RCC 7860 (cell line): ENCODE measurements around the gene MEF2B.
"Not testable (repeated sequence)": the region's sequence is repeated elsewhere in the genome, so short reads cannot be mapped to it uniquely, and the experiment has no call there.

Experiments
- DNase-seq: peaks from one replicate; pipeline ENCODE4 v3.0.0-alpha.2; 2015; ENCODE audit warnings: low spot score
- FAIRE-seq: peaks from 2 replicates; lab custom pipeline; 2012; peaks lifted over from hg19 to GRCh38; lab: Jason Lieb, UNC

MEF2B gene

DNA sequence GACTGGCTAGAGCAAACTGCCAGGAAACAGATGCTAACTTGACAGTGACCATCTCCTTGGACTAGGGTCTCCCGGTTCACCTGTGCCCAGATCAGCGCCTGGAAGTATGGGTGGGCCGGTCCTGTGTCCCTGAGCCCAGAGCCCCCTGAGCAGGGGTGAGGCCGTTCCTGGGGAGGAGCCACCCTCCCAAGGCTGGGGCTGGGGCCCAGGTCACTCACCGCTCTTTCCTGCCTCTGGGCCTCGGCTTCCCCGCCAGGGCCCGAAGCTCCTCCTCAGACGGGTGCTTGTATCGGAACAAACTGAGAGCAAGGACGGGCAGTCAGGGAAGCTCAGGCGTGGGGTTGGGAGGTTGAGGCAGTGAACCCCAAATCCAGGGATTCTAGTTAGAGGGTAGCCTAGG, 37.2 kb downstream of the MEF2B start:
- FAIRE-seq (no peak), DNase-seq (no peak)

DNA sequence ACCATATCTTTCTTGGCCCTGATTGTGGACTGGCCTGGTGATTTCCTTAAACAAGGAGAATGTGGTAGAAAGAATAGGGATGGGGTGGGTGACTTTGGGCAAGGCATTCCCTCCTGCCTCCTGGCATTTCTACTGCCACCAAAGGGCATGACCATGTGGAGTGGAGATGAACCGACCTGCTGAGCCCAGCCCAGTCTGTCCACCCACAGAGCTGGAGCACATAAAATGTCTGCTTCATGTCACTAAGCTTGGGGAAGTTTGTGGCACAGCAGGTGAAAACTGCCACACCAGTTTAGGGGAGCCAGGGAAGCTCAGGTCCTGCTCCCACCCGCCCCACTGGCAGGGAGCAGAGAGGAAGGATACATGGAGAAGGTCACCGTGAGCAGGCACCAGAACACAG, 38.1 kb downstream of the MEF2B start:
- no peak for DNase-seq
- no peak for FAIRE-seq

DNA sequence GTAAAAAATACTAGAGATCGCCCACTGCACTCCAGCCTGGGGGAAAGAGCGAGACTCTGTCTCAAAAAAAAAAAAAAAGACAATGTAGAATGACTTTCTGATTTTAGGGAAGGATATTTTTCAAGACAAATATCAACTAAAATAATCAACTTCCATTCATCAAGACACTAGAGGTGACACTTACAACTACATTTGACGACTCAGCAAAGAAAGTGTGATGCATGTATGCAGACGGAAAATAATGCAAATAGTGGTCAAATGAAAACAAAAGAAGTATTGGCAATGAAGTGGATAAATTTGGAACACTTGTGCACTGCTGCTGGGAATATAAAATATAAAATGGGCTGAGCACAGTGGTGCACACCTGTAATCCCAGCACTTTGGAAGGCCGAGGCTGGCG, 44.0 kb downstream of the MEF2B start:
- FAIRE-seq (no peak), DNase-seq (no peak)

DNA sequence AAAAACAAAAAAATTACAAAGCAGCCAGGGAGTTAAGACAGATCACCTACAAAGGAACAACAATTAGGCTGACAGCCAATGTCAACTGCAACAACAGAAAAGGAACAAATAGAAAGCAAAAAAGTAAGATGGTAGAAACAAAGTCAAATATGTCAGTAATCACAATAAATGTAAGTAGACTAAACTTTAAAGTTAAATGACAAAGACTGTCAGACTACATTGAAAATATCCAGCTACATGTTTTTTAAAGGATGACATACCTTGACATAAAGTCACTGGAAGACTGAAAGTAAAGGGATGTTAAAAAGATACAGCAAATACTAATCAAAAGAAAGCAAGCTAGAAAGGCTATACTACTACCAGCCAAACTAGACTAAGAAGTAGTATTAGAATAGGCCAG, 46.7 kb downstream of the MEF2B start:
- no peak for FAIRE-seq

DNA sequence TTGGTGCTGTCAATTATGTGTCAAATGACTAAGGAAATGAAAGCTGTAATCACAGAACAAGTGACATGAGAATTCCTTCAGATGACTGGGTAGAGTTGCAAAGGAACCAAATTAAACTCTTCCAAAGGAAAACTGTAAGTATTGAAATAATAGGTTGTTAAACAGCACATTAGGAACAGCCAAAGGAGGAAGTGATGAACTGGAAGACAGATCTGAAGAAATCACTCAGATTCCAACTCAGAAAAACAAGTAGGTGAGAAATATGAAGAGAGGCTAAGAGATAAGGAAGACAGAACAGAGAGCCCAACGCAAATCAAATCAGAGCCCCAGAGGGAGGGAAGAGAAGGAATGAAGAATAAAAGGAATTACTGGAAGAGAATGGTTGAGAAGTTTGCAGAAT, 47.2 kb downstream of the MEF2B start:
- DNase-seq (no peak), FAIRE-seq (no peak)

More for the DNA sequence above, 46.7 kb downstream of the MEF2B start:
- DNase-seq, result no peak

DNA sequence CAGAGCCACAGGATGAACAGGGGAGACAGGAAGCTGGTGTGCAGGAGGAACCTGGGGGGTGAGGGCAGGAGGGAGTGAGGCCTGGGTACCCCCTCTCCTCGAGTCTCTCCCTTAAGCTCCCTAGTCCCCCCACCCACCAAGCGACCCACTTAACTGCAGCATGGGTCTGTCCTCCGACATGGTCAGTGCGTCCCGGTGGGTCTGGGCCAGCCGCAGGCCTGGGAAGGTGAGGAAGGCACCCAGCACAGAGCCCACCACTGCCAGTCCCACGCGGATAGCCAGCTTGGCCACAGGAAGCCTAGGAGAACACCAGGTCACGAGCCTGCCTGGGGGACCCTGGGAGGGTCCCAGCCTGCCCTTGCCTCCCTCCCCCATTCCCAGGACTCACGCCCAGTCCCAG, 48.7 kb downstream of the MEF2B start:
- FAIRE-seq (no peak), DNase-seq (no peak)

DNA sequence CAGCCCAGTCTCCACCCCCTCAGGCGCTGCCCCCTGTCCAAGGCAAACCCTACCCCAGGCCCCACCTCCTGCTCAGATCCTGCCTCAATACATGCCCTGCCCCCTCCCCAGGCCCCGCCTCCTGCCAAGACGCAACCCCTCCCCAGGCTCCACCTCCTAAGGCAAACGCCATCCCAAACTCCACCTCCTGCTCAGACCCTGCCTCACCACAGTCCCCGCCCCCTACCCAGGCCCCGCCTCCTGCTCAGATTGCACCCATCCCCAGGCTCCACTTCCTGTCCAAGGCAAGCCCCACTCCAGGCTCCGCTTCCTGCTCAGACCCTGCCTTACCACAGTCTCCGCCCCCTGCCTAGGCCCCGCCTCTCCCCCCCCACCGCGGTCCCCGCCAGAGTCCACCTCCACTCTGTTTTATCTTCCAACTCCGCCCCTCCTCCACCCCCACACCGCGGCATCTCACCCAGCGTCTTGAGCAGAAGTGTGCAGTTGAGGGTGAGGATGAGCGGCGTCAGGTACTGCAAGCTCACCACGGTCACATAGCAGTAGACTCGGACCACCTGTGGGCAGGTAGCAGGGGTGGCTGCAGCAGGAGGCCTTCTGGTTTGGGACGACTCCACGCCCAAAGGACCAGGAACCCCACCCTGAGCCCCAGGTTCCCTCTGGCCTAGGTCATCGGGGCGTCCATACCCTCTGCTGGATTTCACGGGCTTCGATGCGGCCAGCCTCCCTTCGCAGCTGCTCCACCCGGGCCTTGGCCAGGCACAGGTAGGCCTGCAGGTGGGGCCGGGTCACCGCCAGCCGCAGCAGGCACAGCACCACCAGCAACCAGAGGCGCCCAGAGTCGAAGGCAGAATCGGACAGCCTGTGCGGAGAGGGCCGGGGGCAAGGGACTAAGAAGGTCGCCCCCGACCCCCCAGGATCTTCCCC, 49.5 kb downstream of the MEF2B start:
- DNase-seq (no peak), FAIRE-seq (no peak)

DNA sequence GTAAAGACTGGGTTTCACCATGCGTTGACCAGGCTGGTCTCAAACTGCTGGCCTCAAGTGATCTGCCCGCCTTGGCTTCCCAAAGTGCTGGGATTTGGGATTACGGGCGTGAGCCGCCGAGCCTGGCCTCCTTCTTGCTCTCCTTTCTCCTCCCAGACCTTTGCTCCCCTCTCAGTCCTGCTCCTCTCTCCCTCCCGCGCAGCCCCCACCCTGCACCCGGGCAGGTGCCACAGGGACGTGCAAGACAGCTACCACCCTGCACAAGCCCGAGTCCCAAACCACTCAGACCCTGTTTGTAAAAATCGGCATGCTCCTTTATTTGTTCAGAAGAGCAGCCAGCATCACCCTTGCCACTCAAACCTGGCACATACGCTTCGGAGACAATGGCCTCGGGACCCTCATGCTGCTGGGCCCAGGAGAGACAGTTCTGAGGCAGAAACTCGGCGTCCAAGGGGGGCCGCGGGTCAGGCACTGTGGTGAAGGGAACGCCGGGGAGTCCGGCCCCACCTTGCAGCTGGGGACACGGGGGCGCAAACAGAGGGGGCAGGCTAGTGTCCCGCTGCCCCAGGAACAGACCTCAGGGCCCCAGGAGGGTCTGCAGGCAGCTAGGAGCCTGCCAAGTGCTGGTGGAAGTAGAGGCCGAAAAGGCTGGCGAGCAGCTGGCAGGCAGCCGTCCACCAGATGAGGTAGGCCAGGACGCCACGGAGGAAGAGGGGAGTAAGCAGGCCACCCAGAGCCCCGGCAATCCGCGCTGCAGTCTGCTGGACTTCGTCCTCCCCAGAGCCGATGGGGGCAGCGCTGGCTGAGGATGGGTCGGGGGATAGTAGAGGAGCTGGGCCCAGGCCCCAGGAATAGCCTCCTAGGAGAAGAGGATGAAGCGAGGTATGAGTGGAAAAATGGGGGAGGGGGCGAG, 50.5 kb downstream of the MEF2B start:
- FAIRE-seq, result no peak

DNA sequence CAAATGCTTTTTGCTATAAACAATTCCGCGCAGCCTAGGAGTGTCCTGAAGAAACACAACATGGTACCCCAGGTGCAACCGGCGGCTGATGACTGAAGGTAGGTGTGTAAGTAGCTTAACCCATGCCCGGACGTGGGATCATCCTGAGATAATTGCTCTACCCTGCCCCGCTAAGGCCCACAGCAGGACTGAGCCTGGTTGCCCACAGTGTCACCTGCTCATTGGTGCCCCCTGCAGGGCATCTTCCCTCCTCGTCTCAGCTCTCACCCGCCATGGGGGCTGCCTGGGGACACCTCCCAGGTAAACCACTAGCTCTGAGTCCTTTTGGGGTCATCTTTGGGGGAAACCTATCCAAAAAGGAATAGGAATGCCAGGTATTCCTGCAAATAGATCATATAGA, 54.1 kb downstream of the MEF2B start:
- DNase-seq (no peak), FAIRE-seq (no peak)

More for the DNA sequence above, 50.5 kb downstream of the MEF2B start:
- DNase-seq, result no peak

DNA sequence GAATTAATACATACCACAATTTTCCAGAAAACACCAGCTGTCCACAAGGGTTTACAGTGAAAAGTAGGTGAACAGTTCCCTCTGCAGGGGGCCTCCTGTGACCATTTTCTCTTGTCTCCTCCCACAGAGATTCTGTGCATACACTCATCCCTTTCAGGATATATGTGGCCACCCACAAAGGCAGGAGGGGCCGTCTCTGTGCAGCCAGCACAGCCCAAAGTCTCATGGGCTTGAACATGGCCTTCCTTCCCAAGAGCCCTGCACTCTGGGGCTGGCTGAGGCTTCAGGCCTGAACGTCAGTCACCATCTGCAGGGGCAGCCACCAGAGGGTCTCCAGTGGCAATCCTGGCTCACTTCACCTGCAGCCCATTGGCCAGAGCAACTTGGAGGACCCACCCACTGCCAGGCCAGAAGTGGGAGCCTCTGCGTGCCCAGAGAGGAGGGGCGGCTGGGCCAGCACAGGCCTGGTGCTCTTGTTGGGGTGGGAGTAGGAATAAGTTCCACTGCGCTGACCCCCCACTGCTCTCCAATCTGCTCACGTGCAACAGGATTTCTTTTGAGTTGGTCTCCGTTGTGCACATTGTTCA, 56.9 kb downstream of the MEF2B start:
- no peak for FAIRE-seq

DNA sequence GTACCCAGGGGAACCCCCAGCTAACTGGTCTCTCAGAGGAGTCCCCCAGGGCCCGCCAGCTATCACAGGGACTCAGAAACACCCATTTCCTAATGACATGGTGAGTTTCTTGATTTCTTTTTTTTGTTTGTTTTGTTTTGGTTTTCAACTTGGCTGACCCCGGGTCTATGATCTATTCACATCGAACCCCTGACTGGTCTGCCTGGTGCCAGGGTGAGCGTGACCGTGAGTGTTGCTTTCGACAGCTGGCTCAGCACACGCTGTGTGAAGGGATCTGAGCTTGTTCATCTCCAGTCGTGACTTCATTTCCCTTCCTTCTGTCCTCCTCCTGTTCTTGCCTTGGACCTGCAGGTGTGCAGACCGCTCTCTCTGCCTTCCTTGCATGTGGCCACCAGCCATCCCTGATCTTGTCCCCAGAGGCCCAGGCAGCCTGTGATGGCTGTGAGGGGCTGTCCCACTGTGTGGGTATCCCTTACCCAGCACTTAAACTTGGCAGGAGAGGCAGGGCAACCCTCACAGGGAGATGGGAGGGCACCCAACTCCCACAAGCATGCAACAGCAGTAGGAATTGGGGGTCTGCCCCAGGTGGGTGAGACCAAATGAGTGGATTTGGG, 58.0 kb downstream of the MEF2B start:
- FAIRE-seq, result no peak

More for the DNA sequence above, 56.9 kb downstream of the MEF2B start:
- DNase-seq, result peak; percentile 7

DNA sequence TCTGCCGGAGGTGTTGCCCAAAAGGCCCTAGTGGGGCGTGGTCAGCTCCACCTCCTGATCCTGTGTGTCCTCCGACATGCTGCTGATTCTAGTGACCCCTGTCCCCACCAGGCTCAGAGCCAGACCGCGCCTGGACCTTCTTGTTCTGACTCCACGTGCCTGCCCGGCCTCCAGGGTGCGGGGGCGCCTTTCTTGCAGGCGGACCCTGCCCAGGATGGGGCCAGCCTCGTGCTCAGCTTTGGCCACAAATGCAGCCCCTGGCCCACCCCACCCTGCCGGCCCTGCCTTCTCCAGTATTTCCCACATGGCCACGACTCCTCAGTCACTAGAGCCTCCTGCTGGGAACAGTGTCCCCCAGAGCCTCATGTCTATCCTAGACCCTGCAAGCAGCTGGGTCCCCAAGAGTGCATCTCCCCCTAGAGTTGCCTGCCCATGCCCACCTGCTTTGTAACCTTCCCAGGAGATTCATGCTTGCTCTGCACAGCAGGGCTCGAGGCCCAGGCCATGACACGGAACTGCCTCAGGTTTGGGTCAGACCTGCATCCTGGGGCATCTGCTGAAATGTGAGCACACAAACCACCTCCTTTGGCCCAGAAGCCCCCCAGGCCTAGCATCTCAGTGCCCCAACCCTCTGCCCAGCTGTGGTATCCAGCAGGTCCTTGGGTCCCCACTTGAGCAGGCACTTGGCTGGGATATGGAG, 58.8 kb downstream of the MEF2B start:
- no peak for FAIRE-seq
- DNase-seq, result no peak

More for the DNA sequence above, 58.0 kb downstream of the MEF2B start:
- no peak for DNase-seq

DNA sequence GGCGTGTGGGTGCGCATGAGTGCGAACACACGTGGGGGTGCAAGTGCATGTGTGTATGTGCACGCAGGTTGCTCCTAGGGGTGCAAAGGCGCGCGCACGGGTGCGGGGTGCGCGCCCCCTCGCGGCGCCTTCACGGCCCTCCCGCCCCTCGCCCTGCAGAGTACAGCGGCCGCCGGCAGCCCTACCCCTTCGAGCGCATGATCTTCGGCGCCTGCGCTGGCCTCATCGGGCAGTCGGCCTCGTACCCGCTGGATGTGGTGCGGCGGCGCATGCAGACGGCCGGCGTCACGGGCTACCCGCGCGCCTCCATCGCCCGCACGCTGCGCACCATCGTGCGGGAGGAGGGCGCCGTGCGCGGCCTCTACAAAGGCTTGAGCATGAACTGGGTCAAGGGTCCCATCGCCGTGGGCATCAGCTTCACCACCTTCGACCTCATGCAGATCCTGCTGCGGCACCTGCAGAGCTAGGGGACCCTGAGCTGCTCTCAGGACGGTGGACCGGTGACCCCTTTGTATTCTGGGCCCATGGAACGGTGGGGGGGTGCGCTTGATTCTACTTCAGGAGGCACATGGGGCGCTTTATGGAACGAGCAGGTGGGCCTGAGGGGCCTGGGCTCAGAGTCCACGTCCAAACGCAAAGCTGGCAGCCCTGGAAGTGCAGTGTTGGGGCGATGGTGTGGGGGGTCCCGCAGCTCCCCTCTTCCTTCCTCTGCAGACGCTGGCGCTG, 59.5 kb downstream of the MEF2B start:
- no peak for FAIRE-seq
- DNase-seq, result no peak

DNA sequence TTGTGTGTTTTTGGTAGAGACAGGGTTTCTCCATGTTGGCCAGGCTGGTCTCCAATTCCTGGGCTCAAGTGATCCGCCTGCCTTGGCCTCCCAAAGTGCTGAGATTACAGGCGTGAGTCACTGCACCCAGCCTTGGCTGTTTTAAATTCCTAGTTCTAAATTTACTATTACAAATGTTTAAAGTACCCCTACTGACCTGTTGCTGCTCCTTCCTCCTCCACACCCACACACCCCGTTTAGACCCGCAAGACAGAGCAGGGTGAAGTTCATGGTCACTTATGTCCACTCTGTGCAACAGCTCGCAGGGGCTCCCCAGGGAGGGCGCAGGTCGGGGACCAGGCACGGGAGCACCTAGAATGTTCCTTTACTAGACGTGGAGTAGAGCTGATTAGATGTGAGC, 60.5 kb downstream of the MEF2B start:
- no peak for FAIRE-seq
- DNase-seq, result no peak

DNA sequence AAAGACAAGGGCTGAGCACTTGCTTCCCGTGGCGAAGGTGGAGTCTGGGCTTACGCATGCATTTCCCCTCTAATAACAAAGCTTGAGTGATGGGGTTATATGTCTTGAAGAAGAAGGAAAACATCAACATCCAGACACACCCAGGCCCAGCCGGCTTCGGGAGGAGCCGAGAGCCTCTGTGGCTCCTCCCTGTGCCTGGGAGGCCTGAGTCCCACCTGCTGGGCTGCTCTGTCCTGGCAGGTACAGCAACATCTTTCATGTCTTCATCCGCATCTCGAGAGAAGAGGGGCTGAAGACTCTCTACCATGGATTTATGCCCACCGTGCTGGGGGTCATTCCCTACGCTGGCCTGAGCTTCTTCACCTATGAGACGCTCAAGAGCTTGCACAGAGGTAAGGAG, 62.4 kb downstream of the MEF2B start:
- no peak for FAIRE-seq
- DNase-seq, result no peak

DNA sequence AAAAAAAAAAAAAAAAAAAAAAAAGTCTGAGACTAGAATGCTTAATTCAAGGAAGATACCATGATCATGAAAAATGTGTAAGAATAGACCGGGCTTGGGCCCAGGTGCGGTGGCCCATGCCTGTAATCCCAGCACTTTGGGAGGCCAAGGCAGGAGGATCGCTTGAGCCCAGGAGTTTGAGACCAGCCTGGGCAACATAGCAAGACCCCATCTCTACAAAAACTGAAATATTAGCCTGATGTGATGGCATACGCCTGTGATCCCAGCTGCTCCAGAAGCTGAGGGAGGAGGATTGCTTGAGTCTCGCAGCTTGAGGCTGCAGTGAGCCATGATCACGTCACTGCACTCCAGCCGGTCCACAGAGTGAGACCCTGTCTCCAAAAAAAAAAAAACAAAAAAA, 63.1 kb downstream of the MEF2B start:
- not testable (repeated sequence) for FAIRE-seq

DNA sequence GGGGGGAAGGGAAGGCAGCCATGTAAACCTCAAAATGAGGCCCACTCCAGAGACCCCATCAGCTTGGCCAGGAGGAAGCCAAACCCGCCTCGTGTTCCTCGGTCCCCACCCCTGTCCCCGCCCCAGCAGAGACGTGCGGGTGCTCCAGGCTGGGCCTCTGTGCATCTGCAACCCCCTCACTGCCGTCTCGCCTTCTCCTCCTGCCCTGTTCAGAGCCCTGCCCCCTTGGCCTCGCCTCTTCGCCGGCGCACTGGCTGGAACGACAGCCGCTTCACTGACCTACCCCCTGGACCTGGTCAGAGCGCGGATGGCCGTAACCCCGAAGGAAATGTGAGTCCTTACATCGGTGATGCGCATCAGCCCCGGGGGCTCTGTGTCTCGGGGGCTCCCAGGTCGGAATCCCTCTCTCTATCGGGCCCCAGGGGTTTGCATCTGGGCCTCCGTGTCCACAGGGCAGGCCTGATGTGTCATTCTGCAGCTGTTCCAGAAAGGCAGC, 64.0 kb downstream of the MEF2B start:
- DNase-seq (no peak), FAIRE-seq (no peak)

More for the DNA sequence above, 63.1 kb downstream of the MEF2B start:
- DNase-seq, result not testable (repeated sequence)

DNA sequence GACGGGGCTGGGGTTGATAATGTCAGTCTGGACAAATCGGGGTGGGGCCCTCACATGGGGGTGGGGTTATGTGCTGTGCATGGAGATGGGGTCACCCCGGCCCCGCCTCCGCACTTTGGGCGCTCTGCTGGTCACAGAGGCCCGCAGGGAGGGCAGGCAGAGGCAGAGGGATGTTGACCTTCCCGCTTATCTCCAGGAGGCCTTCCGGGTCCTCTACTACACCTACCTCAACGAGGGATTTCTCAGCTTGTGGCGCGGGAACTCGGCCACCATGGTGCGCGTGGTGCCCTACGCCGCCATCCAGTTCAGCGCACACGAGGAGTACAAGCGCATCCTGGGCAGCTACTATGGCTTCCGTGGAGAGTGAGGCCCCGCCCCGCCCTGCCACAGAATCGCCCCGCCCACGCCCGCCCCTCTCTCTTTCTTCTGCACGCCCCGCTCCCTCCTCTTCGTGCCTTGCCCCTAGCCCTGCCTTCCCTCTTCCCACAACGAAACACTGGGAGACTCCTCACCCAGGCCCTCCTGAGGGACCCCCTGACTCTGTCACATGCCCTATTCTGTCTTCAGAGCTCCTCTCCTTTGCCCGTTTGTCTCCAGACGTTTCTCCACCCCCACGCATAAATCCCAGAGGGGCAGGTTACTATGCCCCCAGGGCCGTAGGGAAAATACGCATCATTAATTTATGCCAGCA, 64.6 kb downstream of the MEF2B start:
- FAIRE-seq (no peak), DNase-seq (no peak)

DNA sequence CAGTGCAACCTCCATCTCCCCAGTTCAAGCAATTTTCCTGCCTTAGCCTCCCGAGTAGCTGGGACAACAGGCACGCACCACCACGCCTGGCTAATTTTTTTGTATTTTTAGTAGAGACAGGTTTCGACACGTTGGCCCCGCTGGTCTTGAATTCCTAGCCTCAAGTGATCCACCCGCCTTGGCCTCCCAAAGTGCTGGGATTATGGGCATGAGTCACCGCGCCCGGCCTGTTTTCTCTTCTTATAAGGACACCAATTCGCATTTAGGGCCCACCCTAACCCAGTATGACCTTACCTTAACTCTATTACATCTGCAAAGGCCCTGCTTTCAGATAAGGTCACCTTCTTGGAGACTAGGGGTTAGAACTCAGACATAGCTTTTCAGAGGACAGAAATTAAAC, 66.9 kb downstream of the MEF2B start:
- FAIRE-seq (no peak), DNase-seq (no peak)
